COR-L47 (cell line): ENCODE measurements around the gene C3.
"Not testable (repeated sequence)": the region's sequence is repeated elsewhere in the genome, so short reads cannot be mapped to it uniquely, and the experiment has no call there.

Source experiments
- DNase-seq: peaks from one replicate; lab custom pipeline; 2025; lab: John Stamatoyannopoulos, UW

The C3 gene

GRCh38 chr19:6713773-6714692 lies 6.4 kb downstream of the C3 start:
- no peak for DNase-seq

GRCh38 chr19:6712692-6713670 lies 7.5 kb downstream of the C3 start:
- DNase-seq, result no peak

DNA sequence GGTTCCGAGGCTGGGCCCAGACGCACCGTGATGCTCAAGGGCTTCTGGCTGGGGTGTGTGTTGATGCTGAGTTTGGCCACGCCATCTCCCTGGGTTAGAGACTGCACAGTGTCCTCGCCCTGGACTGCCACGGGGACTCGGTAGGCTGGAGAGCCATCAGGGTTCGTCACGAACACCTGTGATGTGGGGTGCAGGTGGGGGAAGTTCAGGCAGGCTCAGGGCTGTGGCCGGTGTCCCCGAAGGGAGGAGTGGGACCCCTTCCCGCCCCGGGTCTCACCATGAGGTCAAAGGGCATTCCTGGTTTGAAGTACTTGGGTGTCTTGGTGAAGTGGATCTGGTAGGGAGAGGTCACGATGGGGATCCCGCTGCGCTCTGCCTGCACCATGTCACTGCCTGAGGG lies 8.2 kb downstream of the C3 start:
- no peak for DNase-seq

DNA sequence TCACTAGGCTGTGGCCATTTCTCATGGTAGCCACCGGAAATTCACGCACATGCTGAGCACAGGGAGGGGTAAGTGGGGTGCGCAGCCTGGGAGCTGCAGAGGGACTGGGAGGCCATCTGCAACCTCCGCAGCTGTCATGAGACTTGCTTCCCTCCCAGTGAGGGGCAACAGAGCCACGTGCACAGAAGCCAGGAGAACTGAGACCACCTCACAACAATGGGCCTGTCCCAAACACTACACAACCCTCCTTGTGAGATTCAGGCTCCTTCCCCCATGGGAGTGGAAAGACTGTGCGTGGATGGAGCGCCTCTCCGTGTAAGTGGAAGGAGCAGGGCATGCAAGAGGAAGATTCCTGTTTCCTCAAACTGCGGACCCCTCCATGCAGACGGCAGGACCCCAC lies 8.8 kb downstream of the C3 start:
- DNase-seq, result no peak

DNA sequence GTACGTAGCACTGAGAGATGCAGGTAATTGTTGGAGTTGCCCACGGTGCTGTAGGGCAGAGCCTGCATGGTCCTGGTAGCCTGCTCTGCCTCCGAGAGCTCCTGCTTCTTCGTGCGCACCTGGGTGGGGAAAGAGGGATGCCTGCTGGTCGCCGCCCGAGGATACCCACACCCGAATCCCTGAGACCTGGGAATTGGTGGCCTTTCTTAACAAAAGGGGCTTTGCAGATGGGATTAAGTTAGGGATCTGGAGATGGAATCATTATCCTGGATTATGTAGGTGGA lies 9.4 kb downstream of the C3 start:
- DNase-seq, result no peak

GRCh38 chr19:6710273-6711077 lies 10.0 kb downstream of the C3 start:
- no peak for DNase-seq

DNA sequence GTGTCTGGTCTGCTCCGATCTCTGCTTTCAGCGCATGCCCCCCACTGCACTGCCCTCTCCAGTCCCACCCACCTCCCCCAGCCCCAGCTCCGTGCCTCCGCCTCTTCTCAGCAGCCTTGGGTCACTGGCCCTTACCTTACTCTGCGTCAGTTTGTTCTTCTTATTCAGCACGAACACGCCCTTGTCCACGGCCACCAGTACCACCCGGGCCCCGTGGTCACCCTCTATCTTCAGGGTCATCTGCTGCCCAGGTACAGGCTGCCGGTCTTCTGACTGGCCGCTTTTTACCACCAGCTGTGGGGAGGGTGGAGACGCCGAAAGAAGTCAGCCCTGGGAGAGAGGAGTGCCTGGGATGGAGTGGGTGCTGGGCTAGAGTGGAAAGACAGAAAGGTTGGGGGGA lies 10.9 kb downstream of the C3 start:
- no peak for DNase-seq

GRCh38 chr19:6708913-6709312 lies 11.5 kb downstream of the C3 start:
- not testable (repeated sequence) for DNase-seq

- no peak for DNase-seq
Observed at GRCh38 chr19:6708346-6708745, 12.1 kb downstream of the C3 start.

- DNase-seq, result no peak
Observed at GRCh38 chr19:6707658-6708018, 12.8 kb downstream of the C3 start.

GRCh38 chr19:6707011-6707657 lies 13.3 kb downstream of the C3 start:
- DNase-seq, result no peak

DNA sequence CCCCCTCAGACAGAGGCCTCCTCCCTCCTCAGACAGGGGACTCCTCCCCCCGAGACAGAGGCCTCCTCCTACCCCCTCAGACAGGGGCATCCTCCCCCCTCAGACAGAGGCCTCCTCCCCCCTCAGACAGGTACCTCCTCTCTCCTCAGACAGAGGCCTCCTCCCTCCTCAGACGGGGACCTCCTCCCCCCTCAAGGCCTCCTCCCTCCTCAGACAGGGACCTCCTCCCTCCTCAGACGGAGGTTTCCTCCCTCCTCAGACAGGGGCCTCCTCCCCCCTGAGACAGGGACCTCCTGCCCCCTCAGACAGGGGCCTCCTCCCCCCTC lies 13.9 kb downstream of the C3 start:
- no peak for DNase-seq

DNA sequence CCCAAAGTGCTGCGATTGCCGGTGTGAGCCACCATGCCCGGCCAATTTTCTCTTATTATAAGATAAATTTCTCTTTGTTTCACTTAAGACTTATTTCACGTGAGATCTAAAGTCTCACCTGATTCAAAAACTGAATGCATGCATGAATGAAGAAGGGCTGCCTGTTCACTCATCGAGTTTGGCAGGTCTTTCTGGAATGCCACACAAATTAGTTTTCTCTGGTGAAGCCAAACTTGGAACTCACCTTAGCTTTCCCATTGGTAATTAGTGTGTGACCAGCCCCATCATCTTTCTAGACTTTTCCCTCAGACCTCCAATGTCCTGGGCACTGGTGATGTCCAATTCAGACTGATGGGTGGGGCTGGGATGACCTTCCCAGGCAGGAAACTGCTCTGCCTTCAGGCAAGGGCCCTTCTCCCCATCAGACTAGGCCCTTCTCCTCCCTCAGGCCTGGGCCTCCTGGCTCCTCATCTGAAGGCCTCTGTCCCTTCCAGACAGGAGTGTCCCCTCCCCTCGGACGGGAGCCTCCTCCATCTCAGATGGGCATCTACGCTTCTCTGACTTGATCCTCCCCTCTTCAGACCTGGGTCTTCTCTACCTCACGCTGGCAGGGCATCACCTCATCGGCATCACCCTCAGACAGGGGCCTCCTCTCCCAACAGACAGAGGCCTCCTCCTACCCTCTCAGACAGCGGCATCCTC lies 14.4 kb downstream of the C3 start:
- no peak for DNase-seq

- no peak for DNase-seq
Observed at GRCh38 chr19:6700586-6701316, 19.7 kb downstream of the C3 start.

GRCh38 chr19:6699935-6700334 lies 20.5 kb downstream of the C3 start:
- no peak for DNase-seq

- no peak for DNase-seq
Observed at GRCh38 chr19:6697291-6697690, 23.2 kb downstream of the C3 start.

DNA sequence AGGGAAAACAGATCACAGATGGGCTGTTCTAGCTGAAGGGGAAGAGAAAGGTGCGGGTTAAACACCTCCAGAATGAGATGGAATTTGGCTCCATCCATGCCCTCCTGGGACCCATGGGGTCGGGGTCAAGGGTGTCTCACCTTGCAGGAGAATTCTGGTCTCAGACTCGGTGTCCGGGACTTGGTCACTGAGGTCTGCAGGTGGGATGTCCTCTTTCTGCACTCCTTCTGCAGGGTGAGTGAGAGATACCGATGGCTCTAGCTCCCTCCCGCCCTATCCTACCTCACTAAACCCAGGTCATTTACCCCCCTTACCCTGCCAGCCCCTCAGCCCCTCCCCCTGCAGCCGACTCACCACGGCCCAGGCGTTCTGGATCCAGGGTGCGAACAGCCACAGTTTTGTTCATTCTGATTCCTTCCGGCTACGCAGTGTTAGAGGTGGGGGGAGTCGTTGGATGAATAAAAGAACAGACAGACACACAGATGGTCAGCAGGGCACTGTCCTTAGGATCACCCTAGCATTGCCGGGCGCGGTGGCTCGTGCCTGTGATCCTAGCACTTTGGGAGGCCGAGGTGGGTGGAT lies 24.1 kb downstream of the C3 start:
- no peak for DNase-seq

GRCh38 chr19:6694147-6694815 lies 26.2 kb downstream of the C3 start:
- no peak for DNase-seq

DNA sequence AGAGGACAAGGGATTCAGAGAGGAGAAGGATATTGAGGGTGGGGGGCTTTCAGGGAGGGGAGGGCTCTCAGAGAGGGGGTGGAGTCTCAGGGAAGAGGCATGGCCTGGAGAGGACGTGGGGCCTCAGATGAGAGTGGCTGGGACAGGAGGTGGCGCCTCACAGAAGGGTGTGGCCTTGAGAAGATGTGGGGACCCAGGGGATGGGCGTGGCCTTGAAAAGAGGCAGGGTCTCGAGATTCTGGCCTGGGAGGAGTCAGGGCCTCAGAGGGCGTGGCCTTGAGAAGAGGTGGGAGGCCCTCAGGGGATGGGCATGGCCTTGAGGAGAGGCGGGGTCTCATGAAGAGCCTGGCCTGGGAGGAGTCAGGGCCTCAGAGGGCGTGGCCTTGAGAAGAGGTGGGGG lies 26.8 kb downstream of the C3 start:
- DNase-seq, result no peak

- no peak for DNase-seq
Observed at GRCh38 chr19:6693056-6693471, 27.4 kb downstream of the C3 start.
